NCI-H226 (cell line): Measurements from ENCODE around the gene KLC3.
"Not testable (repeated sequence)": the region's sequence is repeated elsewhere in the genome, so short reads cannot be mapped to it uniquely, and the experiment has no call there.

ENCODE experiments used
- DNase-seq: peaks from one replicate; pipeline ENCODE4 v3.0.0-alpha.2; 2015

Gene KLC3

GRCh38 chr19:45320997-45321775, 19.4 kb upstream of the KLC3 start:
- no peak for DNase-seq

- no peak for DNase-seq
Measured at GRCh38 chr19:45321848-45322247, 18.7 kb upstream of the KLC3 start.

GRCh38 chr19:45322311-45322710, 18.2 kb upstream of the KLC3 start:
- DNase-seq: no peak

GRCh38 chr19:45322744-45323281, 17.7 kb upstream of the KLC3 start, which contains the start of gene CKM:
CKM (minus strand) TSS chr19:45322875; CDS start chr19:45319713, 3,162 bp downstream.
- DNase-seq: no peak

- DNase-seq: no peak
Measured at GRCh38 chr19:45323671-45324081, 16.9 kb upstream of the KLC3 start.

- no peak for DNase-seq
Measured at GRCh38 chr19:45324349-45324907, 16.1 kb upstream of the KLC3 start.

- no peak for DNase-seq
Measured at GRCh38 chr19:45327404-45328143, 13.0 kb upstream of the KLC3 start.

GRCh38 chr19:45331411-45331810, 9.1 kb upstream of the KLC3 start:
- no peak for DNase-seq

- DNase-seq: no peak
Measured at GRCh38 chr19:45333609-45334303, 6.8 kb upstream of the KLC3 start.

- not testable (repeated sequence) for DNase-seq
Measured at GRCh38 chr19:45334881-45335280, 5.7 kb upstream of the KLC3 start.

- DNase-seq: no peak
Measured at GRCh38 chr19:45336696-45337251, 3.8 kb upstream of the KLC3 start.

GRCh38 chr19:45339629-45340028, 921 bp upstream of the KLC3 start:
- DNase-seq: no peak

GRCh38 chr19:45340899-45341453, 426 bp downstream of the KLC3 start:
- DNase-seq: no peak

- DNase-seq: no peak
Measured at GRCh38 chr19:45342911-45343310, 2.4 kb downstream of the KLC3 start.

- no peak for DNase-seq
Measured at GRCh38 chr19:45344621-45345505, 4.3 kb downstream of the KLC3 start.

- DNase-seq: no peak
Measured at GRCh38 chr19:45345506-45345860, 4.9 kb downstream of the KLC3 start.

GRCh38 chr19:45346449-45346848, 5.9 kb downstream of the KLC3 start:
- DNase-seq: no peak

GRCh38 chr19:45347570-45348366, 7.2 kb downstream of the KLC3 start:
- DNase-seq: no peak

- no peak for DNase-seq
Measured at GRCh38 chr19:45348367-45349125, 8.0 kb downstream of the KLC3 start.

- DNase-seq: no peak
Measured at GRCh38 chr19:45349126-45349415, 8.5 kb downstream of the KLC3 start.
